Embryonic facial prominence (tissue), 1 donor: ENCODE results near the gene IL17REL.

Source experiments
- DNase-seq: peaks from one replicate; pipeline ENCODE4 v3.0.0-alpha.2; 2016; ENCODE audit errors: extremely low spot score

IL17REL gene

DNA sequence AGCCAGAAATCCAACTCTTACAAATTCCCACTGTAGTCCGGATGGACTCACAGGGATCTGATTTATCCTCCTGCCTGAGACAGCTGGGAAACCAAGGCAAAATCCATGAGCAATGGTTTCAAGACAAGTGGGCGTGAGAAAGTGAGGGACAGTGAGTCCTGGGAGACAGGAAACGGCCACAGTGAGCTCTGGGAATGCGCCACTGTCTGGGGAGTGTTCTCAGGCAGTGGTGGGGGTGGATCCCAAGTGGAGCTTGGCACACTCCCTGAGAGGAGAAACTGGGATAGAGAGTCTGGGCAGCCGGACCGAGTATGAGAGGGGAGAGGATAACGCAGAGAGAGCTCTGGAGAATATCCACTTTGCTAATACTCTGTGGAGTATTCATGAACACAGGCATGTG lies 9.8 kb downstream of the IL17REL start:
- no peak for DNase-seq

DNA sequence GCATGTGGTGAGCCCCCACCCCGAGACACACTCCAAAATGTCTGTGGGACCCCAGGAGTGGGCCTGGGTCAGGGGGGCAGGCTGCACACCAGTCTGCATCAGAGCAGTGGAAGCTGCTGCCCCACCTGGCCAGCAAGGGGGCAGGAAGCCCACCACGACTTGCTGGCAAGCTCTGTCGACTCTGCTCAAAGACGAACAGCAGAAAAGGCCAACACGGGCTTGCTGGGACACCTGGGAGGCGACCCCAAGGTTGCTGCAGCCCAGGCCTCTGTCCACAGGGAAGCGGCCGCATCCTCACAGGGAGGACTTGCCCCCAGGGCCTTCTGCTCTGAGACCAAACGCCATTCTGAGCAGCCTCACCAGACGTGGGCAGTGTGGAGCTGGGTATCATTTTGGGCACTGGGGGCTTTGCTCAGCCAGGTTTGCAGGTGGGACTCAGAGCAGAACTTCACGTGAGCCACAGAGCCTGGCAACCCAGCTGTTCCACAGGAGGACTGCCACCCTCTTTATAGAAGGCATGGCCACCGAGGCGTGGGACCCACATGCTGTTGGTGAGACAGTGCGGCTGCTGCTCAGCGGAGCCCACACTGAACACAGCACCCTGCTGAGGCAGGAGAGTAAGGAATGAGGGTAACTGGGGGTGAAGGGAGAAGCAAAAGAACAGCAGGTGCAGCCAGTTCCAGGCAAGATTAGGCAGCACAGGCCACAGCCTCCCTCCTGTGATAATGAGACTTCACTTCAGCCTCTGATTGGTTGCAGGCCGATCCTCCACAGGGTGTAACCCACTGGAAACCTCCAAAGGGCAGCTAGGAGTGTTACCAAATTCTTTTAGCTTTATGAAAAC lies 11.0 kb downstream of the IL17REL start:
- no peak for DNase-seq

DNA sequence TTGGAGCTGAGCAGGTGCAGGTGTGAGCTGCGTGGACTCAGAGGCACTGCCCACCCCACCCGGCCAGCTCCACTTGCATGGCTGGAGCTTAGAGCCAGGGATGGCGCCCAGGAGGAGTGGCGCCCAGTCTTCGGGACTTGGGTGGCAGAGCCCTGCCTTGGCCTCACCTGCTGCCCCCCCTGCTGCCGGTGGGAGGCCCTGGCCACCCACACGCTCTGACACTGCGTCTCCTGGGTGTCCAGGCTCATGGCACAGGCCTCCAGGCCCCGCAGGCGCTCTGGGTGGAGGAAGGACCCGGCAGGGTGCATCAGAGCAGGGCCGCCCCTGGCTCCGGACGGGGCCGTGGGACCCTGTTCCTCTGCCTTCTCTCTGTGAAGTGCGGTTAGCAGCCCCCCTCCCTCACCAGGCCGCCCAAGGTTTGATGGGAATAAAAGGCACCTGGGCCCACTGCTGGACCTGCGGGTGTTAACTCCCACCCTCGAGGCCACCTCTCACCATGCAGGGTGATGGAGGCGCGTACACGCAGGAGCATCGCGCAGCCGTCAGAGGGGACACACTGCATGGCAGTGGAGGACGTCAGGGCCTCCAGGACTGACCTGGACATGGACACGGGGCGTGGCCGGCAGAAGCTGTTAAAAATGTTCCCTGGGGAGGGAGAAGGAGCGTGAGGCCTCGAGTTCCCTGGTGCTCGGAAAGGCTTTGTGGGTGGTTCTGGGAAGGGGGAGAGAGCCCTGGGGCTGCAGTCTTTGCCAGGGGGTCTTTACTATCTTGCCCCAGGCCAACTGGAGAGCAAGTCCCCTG lies 11.8 kb downstream of the IL17REL start:
- DNase-seq: no peak

DNA sequence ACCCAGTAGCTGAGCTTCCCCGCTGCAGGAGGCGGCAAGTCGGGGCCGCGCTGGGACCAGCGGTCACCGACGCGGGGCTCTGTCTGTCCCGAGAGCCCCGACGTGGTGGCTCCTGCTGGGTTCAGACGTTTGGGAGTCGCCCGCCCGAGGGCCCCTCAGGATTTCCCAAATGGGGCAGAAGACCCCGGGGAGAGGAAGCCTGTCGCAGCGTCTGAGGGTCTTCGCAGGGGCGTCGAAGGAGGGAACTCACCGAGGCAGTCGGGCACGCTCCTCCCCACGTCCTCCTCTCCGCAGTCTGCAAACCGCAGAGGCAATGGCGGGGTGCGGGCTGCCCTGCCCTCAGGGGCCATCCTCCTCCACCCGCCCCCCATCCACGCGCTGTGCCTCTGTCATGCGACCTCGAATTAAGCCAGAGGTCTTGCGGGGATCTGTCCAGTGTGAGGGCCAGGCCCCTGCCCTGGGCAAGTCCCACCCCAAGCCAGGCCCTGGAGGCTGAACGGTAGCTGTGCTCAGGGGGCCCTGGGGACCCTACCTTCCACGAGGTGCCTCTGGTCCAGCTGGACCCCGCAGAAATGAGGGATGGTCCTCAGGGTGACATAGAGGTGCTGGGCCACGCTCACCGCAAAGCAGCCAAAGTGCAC lies 12.5 kb downstream of the IL17REL start:
- DNase-seq: no peak

DNA sequence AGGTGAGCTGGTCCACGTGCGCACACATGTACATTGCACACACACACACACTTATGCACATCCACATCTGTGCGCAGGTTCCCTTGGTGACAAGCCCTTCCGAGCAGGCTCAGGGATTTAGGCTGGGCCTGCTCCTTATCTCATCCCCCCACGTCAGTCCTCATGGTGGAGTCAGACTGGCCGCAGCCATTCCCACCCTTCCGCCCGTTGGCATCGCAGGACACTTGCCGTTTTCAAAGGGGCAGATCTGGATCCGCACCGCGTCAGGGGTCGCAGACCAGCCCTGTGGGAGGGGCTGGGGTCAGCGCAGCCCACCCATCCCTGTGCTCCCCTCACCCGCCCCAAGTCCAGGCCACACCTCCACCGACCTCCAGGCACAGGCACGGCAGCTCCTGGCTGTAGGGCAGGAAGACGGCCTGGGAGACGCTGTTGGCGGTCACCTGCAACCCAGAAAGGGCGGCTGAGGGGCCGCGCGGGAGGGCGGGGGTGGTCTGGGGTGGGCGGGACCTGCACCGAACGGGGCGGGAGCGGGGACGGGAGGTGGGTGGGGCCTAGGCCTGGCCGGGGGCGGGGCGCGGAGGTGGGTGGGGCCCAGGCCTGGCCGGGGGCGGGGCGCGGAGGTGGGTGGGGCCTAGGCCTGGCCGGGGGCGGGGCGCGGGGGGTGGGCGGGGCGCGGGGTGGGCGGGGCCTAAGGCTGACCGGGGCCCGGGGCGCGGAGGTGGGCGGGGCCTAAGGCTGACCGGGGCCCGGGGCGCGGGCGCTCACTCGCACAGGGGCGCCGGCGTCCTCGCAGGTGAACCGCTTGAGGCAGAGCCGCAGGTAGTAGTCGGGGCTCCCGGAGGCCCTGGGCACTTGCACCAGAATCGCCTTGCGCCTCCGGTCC lies 13.3 kb downstream of the IL17REL start:
- no peak for DNase-seq

DNA sequence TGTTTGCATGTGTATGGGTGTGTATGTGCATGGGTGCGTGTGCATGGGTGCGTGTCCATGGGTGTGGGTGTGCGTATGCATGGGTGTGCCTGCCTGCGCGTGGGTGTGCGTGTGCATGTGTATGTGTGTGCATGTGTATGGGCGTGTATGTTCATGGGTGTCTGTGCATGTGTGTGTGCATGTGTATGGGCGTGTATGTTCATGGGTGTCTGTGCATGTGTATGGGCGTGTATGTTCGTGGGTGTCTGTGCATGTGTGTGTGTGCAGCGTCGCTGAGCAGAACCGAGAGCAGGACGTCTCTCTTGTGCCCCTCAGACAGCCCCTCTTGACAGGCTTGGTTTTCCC lies 13.9 kb downstream of the IL17REL start:
- no peak for DNase-seq

DNA sequence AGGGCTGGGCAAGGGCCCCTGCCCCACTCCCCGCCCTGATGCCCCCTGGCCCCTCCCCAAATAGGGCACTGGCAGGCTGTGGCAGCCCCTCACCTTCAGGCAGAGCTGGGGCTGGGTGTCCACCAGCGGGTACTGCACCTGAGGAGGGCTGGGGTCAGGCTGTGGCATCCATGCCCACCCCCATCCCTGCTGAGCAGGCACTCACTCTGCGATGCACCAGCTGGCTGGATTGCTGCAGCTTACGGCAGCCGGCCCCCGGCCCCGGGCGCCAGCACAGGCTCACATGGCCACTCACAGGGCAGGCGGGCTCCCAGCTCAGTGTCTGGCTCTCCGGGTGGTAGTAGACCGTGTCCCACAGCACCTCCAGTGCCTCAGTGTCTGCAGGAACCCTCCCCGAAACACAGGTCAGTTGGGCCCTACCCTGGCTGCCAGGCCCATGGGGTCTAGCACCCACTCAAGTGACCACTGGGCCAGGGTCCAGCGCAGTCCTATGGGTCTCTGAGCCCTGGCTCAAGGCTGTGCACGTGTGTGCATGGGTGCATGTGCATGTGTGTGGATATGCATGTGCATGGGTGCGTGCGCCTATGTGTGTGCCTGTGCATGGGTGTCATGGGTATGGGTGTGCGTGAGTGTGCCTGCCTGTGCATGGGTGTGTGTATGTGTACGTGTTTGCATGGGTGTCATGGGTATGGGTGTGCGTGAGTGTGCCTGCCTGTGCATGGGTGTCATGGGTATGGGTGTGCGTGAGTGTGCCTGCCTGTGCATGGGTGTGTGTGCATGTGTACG lies 14.4 kb downstream of the IL17REL start:
- no peak for DNase-seq

DNA sequence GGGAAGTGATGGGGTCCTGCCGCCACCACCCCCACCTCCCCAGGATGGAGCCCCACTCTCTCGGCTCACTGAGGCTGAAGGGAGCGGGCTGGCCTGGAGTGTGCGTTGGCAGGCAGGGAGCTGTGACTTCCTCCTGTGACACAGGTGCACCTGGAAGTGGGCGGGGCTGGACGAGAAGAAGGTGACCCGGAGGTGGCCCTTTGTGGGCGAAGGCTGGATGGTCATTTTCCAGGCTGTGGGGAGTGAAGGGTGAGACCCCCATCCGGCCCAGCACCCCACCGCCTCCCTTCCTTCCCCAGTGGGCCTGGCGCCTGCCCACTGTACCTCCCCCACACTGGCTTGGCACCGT lies 15.3 kb downstream of the IL17REL start:
- no peak for DNase-seq

DNA sequence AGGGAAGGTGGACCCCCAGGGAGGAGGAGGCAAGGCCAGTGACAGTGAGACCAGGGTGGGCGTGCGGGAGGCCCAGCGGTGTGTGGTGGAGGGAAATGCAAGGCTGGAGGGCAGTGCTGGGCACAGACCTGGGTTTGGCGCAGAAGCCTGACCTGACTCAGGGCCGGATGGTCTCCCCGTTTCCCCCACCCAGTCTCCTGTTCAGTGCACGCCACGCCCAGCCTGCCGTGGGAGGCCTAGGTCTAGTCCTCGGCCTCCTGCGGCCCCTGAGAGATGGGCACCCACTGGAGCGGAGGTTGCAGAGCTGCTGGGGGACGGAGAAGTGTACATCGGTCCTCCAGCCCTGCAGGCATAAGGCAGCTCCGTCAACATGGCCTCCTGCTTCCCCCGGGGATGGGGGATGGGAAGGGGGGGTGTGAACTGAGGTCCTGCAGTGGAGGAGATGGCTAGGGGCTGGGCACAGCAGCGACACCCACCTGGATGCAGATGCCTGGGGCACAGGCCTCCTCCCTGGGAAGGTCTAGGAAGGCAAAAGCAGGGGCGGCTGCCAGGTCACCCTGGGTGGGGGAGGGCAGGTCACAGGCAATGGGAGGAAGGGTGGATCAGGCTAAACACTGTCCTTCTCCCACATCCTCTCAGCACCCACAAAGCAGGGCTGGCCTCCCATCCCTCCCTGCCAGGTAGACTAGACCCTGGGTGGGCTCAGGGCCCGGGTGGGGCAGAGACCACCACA lies 15.9 kb downstream of the IL17REL start:
- no peak for DNase-seq

DNA sequence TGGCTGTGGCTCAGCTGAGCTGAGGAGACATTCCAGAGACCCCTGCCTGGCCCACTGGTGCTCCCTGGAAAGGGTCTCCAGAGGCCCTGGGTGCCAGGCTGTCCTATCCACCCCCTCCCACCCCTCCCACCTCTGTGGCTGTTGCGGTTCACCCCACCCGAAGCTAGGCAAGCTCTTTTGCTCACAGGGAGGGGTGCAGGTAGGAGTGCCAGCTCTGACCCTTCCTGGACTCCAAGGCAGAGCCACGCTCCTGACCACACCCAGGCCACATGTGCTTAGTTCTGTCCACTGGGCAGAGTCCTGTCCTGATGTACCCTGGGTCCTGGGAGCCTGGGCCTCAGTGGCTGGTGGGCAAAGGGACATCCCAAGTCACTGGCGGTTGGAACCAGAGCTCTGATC lies 16.4 kb downstream of the IL17REL start:
- no peak for DNase-seq

DNA sequence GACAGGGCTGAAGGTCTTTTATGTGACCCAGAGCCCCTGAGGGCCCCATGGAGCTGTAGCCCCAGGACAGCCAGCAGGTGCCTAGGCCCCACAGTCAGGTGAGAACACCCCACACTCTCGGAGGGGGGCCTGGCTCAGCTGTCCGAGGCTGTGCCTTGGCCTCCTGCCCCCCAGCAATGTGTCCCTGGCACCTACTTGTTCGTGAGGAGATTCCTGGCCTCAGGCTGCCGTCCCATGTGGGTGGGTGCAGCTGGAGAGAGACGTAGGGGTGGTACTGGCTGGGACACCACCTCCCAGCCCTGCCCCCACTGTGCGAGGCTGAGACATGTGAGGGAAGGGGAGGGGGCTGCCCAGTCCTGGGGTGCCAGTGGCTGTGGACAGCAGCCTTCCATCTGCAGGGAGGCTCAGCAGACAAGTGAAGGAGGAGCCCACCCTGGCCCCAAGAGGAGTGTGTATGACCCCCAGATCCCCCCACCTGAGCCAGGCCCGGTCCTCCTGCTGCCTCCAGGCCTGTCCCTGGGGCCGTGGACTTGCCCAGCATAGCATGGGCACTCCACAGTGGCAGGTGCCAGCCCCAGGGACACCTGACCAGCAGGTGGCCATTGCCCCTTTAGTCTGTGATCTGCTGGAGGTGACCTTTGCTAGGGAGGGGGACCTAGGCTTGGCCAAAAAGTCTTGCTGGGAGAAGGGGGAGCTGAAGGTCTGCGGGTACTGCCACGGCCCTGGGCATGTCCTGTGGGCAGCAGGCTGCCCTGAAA lies 17.0 kb downstream of the IL17REL start:
- DNase-seq: no peak

DNA sequence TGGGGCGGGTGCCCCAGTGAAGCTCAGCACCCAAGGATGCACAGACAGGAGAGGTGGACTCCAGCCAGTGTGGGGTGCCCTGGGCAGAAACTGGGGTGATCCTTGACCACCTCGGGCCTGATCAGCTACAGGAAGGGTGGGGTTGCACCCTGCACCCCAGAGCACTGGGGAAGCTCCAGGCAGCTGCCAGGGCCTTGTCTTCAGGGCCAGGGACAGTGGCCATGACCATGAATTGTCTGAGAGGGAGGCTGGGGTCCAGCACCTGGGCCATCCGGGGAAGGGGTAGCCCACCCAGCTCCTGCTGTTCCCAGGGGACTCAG lies 17.6 kb downstream of the IL17REL start:
- DNase-seq: no peak

DNA sequence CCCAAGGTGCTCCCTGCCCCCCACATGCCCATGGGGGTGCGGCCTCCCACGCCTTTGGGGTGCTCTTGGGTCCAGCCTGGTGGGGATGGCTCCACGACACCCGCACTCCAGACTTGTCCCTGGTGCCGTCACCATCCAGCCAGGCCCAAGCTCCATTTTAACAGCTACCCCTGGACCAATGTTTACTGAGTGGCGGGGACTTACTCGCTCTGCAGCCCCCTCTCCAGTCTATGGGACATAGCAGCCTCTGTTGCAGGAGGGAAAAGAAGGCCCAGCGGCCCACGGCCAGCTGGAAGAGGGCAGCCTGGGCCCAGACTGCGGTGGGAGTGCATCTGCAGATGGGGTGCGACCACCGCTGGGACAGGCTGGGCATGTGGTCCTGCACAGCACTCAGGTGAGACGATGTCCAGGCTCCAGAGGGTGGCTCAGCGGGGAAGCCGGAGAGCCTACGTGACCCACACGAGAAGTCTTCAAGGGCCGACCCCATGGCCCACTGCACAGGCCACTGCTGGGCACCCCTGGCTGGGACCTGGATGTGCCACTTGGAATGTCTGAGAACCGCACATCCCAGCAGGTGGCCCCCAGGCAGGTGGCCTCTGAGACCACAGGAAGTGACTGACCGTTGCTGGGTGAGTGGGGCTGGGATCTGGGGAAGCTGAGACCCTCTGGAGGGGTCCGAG lies 18.1 kb downstream of the IL17REL start:
- DNase-seq: no peak

DNA sequence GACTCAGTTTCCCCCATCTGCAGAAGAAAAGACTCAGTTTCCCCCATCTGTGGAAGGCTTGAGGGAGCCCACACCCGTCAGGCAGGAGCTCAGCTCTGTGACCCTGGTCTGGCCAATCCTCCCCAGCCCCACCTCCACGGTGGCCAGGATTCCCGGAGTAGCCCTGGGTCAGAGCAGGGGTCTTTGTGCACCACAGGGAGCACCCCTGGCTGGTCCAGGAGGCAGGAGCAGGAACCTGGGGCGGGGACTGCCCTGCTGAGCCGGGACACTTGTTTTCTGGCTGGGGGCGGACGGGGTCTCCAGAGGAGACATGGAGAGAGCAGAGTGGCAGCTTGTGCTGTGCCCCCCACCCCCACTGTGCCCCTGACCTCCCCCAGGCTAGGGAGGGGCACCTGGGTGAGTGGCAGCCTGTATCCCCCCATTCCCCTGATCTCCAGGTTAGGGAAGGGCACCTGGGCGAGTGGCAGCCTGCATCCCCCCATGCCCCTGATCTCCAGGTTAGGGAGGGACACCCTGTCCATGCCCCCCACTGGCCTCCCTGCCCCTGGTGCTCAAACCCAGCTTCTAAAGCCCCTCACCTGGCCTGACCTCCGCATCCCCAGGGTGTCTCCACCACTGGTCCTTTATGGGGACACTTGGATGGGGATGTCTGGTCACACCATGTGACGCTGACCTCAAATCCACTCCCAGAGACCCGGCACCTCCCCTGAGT lies 18.8 kb downstream of the IL17REL start:
- no peak for DNase-seq

DNA sequence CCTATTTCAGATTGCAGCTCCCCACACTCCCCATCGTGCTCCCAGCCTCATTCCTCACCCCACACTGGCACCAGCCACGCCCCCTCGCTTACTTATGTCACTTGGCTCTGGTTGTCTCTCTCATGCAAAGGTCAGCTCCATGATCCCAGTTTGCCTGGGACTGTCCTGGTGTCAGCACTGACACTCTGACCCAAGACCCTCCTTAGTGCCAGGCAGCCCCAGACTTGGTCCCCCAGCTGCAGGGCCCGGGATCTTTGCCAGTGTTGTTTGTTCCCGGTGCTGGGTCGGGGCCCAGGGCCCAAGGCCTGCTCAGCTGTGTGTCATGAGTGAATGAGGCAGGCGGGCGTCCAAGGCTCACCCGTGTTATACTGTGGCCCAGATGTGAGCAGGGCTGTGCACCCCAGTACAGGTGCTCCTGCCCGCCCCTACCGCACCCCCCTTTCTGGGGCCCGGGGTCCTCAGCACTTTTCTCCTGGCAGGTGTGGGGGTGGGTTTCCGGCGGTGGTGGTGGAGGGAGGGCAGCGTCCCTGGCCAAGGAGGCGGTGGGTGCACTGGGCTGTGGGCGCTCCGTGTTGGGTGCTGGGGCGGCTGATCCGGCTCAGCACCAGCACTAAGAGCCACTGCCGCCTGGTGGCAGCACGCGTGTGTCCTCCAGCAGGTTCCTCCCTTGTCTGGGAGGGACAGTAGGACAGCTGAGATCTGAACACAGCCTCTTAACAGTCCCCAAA lies 19.5 kb downstream of the IL17REL start:
- no peak for DNase-seq

DNA sequence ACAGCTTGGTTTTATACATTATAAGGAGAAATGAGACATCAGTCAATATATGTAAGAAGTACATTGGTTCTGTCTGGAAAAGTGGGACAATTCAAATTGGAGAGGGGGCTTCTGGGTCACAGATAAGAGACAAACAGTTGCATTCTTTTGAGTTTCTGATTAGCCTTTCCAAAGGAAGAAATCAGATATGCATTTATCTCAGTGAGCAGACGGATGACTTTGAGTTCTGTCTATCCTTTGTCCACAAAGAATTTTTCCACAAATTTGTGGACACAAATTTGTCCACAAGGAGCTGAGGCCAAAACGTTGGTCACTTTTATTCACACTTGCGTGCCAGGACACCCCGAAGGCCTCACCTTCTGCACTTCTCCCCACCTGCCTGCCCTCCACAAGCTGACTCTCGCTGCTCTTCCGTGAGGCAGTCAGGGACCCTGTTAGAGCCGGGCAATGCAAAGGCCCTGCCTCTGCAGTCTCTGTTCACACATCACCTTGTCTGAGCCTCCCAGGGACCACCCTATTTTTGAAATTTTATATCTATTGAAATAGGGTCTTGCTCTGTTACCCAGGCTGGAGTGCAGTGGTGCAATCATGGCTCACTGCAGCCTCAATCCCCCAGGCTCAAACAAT lies 20.5 kb downstream of the IL17REL start:
- DNase-seq: no peak

DNA sequence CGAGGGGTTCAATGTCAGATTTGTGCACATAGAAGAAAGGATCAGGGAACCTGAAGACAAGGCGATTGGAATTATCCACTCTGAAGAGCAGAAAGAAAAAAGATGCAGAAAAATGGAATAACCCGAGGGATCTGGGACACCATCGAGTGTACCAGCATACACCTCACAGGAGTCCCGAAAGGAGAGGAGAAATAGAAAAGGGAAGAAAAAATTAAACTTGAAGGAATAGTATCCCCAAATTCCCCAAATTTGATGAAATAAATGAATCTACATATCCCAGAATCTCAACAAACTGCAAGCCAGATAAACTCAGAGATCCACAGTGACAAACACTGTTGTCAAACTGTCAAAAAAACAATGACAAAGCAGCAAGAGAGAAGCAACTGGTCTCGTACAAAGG lies 21.4 kb downstream of the IL17REL start:
- DNase-seq: no peak
